ENCODE data around the gene HOXD1.

HOXD1 gene

GRCh38 chr2:176213406-176213805 lies 24.9 kb downstream of the HOXD1 start:
- H3K4me1 ChIP-seq (ENCODE audit: control insufficient read depth, insufficient read depth, low read length), result no peaks in the 10 kb centered on the region
- no peaks in the 10 kb centered on the region for H3K27me3 ChIP-seq (ENCODE audit: control insufficient read depth in 1 of 2, insufficient read depth in 2 of 2, low read length in 2 of 2)
- no peak overlapping the region for H3K9ac ChIP-seq (ENCODE audit: low read length in 2 of 2)
- H3K4me3 ChIP-seq (ENCODE audit: low read length in 2 of 2), result no peak overlapping the region
- no peaks in the 10 kb centered on the region for H3K36me3 ChIP-seq (ENCODE audit: control insufficient read depth in 2 of 2, insufficient read depth in 2 of 2, low read length in 2 of 2)
- no peaks in the 10 kb centered on the region for H3K9me3 ChIP-seq (ENCODE audit: control insufficient read depth in 2 of 2, low read length in 2 of 2)
- H3K27ac ChIP-seq (ENCODE audit: low read length), result no peak overlapping the region

GRCh38 chr2:176227874-176228273 lies 39.4 kb downstream of the HOXD1 start:
- Histone ChIP-seq H3K4me1 (ENCODE audit: control insufficient read depth, insufficient read depth, low read length) (no peaks in the 10 kb centered on the region), H3K27ac (ENCODE audit: low read length) (no peak overlapping the region), H3K9ac (ENCODE audit: low read length in 2 of 2) (no peak overlapping the region), H3K4me3 (ENCODE audit: low read length in 2 of 2) (no peak overlapping the region), H3K9me3 (ENCODE audit: control insufficient read depth in 2 of 2, low read length in 2 of 2) (no peaks in the 10 kb centered on the region), H3K27me3 (ENCODE audit: control insufficient read depth in 1 of 2, insufficient read depth in 2 of 2, low read length in 2 of 2) (peaks cover 0 to 5% of the 10 kb centered on the region in 2 donors), H3K36me3 (ENCODE audit: control insufficient read depth in 2 of 2, insufficient read depth in 2 of 2, low read length in 2 of 2) (no peaks in the 10 kb centered on the region)

GRCh38 chr2:176234156-176234555 lies 45.7 kb downstream of the HOXD1 start:
- no peak overlapping the region for H3K27ac ChIP-seq (ENCODE audit: low read length)
- no peaks in the 10 kb centered on the region for H3K27me3 ChIP-seq (ENCODE audit: control insufficient read depth in 1 of 2, insufficient read depth in 2 of 2, low read length in 2 of 2)
- H3K4me1 ChIP-seq (ENCODE audit: control insufficient read depth, insufficient read depth, low read length), result no peaks in the 10 kb centered on the region
- no peaks in the 10 kb centered on the region for H3K9me3 ChIP-seq (ENCODE audit: control insufficient read depth in 2 of 2, low read length in 2 of 2)
- no peak overlapping the region for H3K4me3 ChIP-seq (ENCODE audit: low read length in 2 of 2)
- no peak overlapping the region for H3K9ac ChIP-seq (ENCODE audit: low read length in 2 of 2)
- H3K36me3 ChIP-seq (ENCODE audit: control insufficient read depth in 2 of 2, insufficient read depth in 2 of 2, low read length in 2 of 2), result no peaks in the 10 kb centered on the region

- Histone ChIP-seq H3K9me3 (ENCODE audit: control insufficient read depth in 2 of 2, low read length in 2 of 2) (no peaks in the 10 kb centered on the region), H3K36me3 (ENCODE audit: control insufficient read depth in 2 of 2, insufficient read depth in 2 of 2, low read length in 2 of 2) (no peaks in the 10 kb centered on the region)
These were observed 46.5 kb downstream of the HOXD1 start for GRCh38 chr2:176234940-176235339.

GRCh38 chr2:176237456-176237855 lies 49.0 kb downstream of the HOXD1 start:
- no peak overlapping the region for H3K9ac ChIP-seq (ENCODE audit: low read length in 2 of 2)
- no peaks in the 10 kb centered on the region for H3K27me3 ChIP-seq (ENCODE audit: control insufficient read depth in 1 of 2, insufficient read depth in 2 of 2, low read length in 2 of 2)
- H3K4me1 ChIP-seq (ENCODE audit: control insufficient read depth, insufficient read depth, low read length), result no peaks in the 10 kb centered on the region
- H3K36me3 ChIP-seq (ENCODE audit: control insufficient read depth in 2 of 2, insufficient read depth in 2 of 2, low read length in 2 of 2), result no peaks in the 10 kb centered on the region
- no peak overlapping the region for H3K4me3 ChIP-seq (ENCODE audit: low read length in 2 of 2)
- no peak overlapping the region for H3K27ac ChIP-seq (ENCODE audit: low read length)
- H3K9me3 ChIP-seq (ENCODE audit: control insufficient read depth in 2 of 2, low read length in 2 of 2), result no peaks in the 10 kb centered on the region

More at GRCh38 chr2:176234940-176235339, 46.5 kb downstream of the HOXD1 start:
- Histone ChIP-seq H3K4me1 (ENCODE audit: control insufficient read depth, insufficient read depth, low read length) (no peaks in the 10 kb centered on the region), H3K9ac (ENCODE audit: low read length in 2 of 2) (no peak overlapping the region), H3K4me3 (ENCODE audit: low read length in 2 of 2) (no peak overlapping the region), H3K27ac (ENCODE audit: low read length) (no peak overlapping the region), H3K27me3 (ENCODE audit: control insufficient read depth in 1 of 2, insufficient read depth in 2 of 2, low read length in 2 of 2) (no peaks in the 10 kb centered on the region)

GRCh38 chr2:176239031-176239430 lies 50.6 kb downstream of the HOXD1 start:
- Histone ChIP-seq H3K9ac (ENCODE audit: low read length in 2 of 2) (no peak overlapping the region), H3K4me3 (ENCODE audit: low read length in 2 of 2) (no peak overlapping the region), H3K27me3 (ENCODE audit: control insufficient read depth in 1 of 2, insufficient read depth in 2 of 2, low read length in 2 of 2) (peaks cover 0 to 2% of the 10 kb centered on the region in 2 donors), H3K36me3 (ENCODE audit: control insufficient read depth in 2 of 2, insufficient read depth in 2 of 2, low read length in 2 of 2) (no peaks in the 10 kb centered on the region), H3K27ac (ENCODE audit: low read length) (no peak overlapping the region), H3K9me3 (ENCODE audit: control insufficient read depth in 2 of 2, low read length in 2 of 2) (no peaks in the 10 kb centered on the region), H3K4me1 (ENCODE audit: control insufficient read depth, insufficient read depth, low read length) (no peaks in the 10 kb centered on the region)

- H3K4me1 ChIP-seq (ENCODE audit: control insufficient read depth, insufficient read depth, low read length), result no peaks in the 10 kb centered on the region
- H3K9me3 ChIP-seq (ENCODE audit: control insufficient read depth in 2 of 2, low read length in 2 of 2), result no peaks in the 10 kb centered on the region
- H3K27me3 ChIP-seq (ENCODE audit: control insufficient read depth in 1 of 2, insufficient read depth in 2 of 2, low read length in 2 of 2), result peaks cover 0 to 2% of the 10 kb centered on the region in 2 donors
- no peak overlapping the region for H3K27ac ChIP-seq (ENCODE audit: low read length)
- no peak overlapping the region for H3K4me3 ChIP-seq (ENCODE audit: low read length in 2 of 2)
- H3K36me3 ChIP-seq (ENCODE audit: control insufficient read depth in 2 of 2, insufficient read depth in 2 of 2, low read length in 2 of 2), result no peaks in the 10 kb centered on the region
- no peak overlapping the region for H3K9ac ChIP-seq (ENCODE audit: low read length in 2 of 2)
These were observed 51.8 kb downstream of the HOXD1 start for GRCh38 chr2:176240301-176240700.
